GM12878 (cell line): ENCODE results near the gene NAGA. TPM values are rescaled to one million over a fixed set of nuclear protein-coding genes. Genes with fewer than 3 reads are reported as not detected.

Experiments
- ATAC-seq: fragments of 200-7000 bp; cut with Tn5 transposase; 3 replicates; pipeline ENCODE4 v1.9.1; 2020; ENCODE audit warnings: mild to moderate bottlenecking, moderate library complexity
- BruUV-seq: library from RNA; stranded (reverse); fragments of 400-500 nt; replicated peaks from 2 replicates; lab custom pipeline; 2021; lab: Mats Ljungman, UMichigan
- CTCF ChIA-PET: fragments of 300-600 bp; sonication (Branson Sonifier 250); formaldehyde crosslinking; extraction: SDS; loops from one replicate; lab custom pipeline; 2021; ENCODE audit warnings: inconsistent platforms; lab: Yijun Ruan, JAX
- POLR2A ChIA-PET: fragments of 350-600 bp; formaldehyde crosslinking; extraction: SDS; loops from one replicate; lab custom pipeline; 2021; ENCODE audit warnings: inconsistent platforms; lab: Charles Lee
- RAD21 ChIA-PET: fragments of 300-600 bp; sonication (Branson Sonifier 250); formaldehyde crosslinking; loops from one replicate; lab custom pipeline; 2023; ENCODE audit warnings: antibody characterized with exemption; ENCODE audit not compliant: unreplicated experiment; lab: Charles Lee
- SMC1A ChIA-PET: fragments of 300-600 bp; sonication (Branson Sonifier 250); formaldehyde crosslinking; loops from one replicate; lab custom pipeline; 2023; ENCODE audit not compliant: unreplicated experiment, uncharacterized antibody; lab: Charles Lee
- DNase-seq: peaks from one replicate; pipeline ENCODE4 v3.0.0-alpha.2; 2011; ENCODE audit warnings: low read depth, low spot score
- FAIRE-seq: peaks from 3 replicates; lab custom pipeline; 2011; peaks lifted over from hg19 to GRCh38; lab: Jason Lieb, UNC
- H2AFZ ChIP-seq: 2 replicates; pipeline ENCODE4 v1.6.0; 2011; ENCODE audit warnings: low read depth, low read length, control low read depth; ENCODE audit not compliant: control insufficient read depth
- H3K27ac ChIP-seq: 2 replicates; pipeline ENCODE4 v1.5.1; 2011; ENCODE audit warnings: control low read depth; ENCODE audit not compliant: control insufficient read depth, insufficient read depth
- H3K27me3 ChIP-seq, 2 experiments: replicated peaks in 1 of 2; 2 replicates each; pipeline versions ENCODE4 v1.6.0 to v1.6.1; 2011; ENCODE audit warnings: low read length in 1 of 2; ENCODE audit not compliant: control insufficient read depth in 2 of 2, insufficient read depth in 2 of 2
- H3K36me3 ChIP-seq, 2 experiments: 2 replicates each; pipeline ENCODE4 v1.5.1; 2011; ENCODE audit warnings: low read length in 1 of 2; ENCODE audit not compliant: control insufficient read depth in 2 of 2, insufficient read depth in 2 of 2
- H3K4me1 ChIP-seq: 2 replicates; pipeline ENCODE4 v1.6.1; 2011; ENCODE audit warnings: mild to moderate bottlenecking, low read length, moderate library complexity, mixed read lengths; ENCODE audit not compliant: control insufficient read depth, insufficient read depth
- H3K4me2 ChIP-seq: 2 replicates; pipeline ENCODE4 v1.6.0; 2011; ENCODE audit warnings: control low read depth; ENCODE audit not compliant: control insufficient read depth, insufficient read depth
- H3K4me3 ChIP-seq: fragments of 200-600 bp; sonication (generic); 2 replicates; pipeline ENCODE4 v1.5.1; 2016
- H3K79me2 ChIP-seq: 2 replicates; pipeline ENCODE4 v1.6.0; 2011; ENCODE audit warnings: low read length; ENCODE audit not compliant: control insufficient read depth, insufficient read depth
- H3K9ac ChIP-seq: 2 replicates; pipeline ENCODE4 v1.8.0; 2011; ENCODE audit warnings: low read length, control low read depth, mixed read lengths; ENCODE audit not compliant: control insufficient read depth, insufficient read depth
- H3K9me3 ChIP-seq: replicated peaks from 3 replicates; pipeline ENCODE4 v1.5.1; 2011; ENCODE audit warnings: mild to moderate bottlenecking, low read length; ENCODE audit not compliant: control insufficient read depth, insufficient read depth
- H4K20me1 ChIP-seq: 2 replicates; pipeline ENCODE4 v1.6.0; 2011; ENCODE audit not compliant: control insufficient read depth, insufficient read depth
- BCL3 ChIP-seq: IDR thresholded peaks from 2 replicates; pipeline ENCODE4 v1.6.1; 2011; ENCODE audit warnings: borderline replicate concordance, low read depth, mild to moderate bottlenecking, moderate library complexity, low read length; ENCODE audit not compliant: insufficient read depth, poor library complexity, severe bottlenecking
- BHLHE40 ChIP-seq, 2 experiments: fragments of 450-650 bp in 1 of 2; IDR thresholded peaks; 2 replicates each; pipeline ENCODE4 v1.6.1; 2011 to 2017; ENCODE audit warnings: low read depth in 2 of 2, borderline replicate concordance in 1 of 2, improper control_type of control experiment in 1 of 2, low read length in 1 of 2, mild to moderate bottlenecking in 1 of 2
- BRCA1 ChIP-seq: IDR thresholded peaks from 2 replicates; pipeline ENCODE4 v1.6.1; 2011; ENCODE audit warnings: low read depth, low read length, improper control_type of control experiment
- EED ChIP-seq: sonication (generic); IDR thresholded peaks from 2 replicates; pipeline ENCODE4 v1.6.1; 2016; ENCODE audit warnings: antibody characterized with exemption, low read depth
- HDAC6 ChIP-seq: fragments of 200-600 bp; sonication (generic); IDR thresholded peaks from one replicate; pipeline ENCODE4 v1.8.0; 2017; ENCODE audit warnings: antibody characterized with exemption; ENCODE audit not compliant: unreplicated experiment
- NFYB ChIP-seq: IDR thresholded peaks from 2 replicates; pipeline ENCODE4 v1.6.1; 2011; ENCODE audit warnings: low read depth, mild to moderate bottlenecking, low read length, improper control_type of control experiment, moderate library complexity; ENCODE audit not compliant: insufficient read depth
- NRF1 ChIP-seq: conservative IDR thresholded peaks from 2 replicates; pipeline ENCODE4 v1.6.1; 2011; ENCODE audit warnings: mild to moderate bottlenecking, low read depth, low read length, improper control_type of control experiment
- SKIL ChIP-seq: fragments of 450-650 bp; IDR thresholded peaks from 2 replicates; pipeline ENCODE4 v1.6.1; 2017; ENCODE audit warnings: mild to moderate bottlenecking, low read depth, inconsistent platforms; ENCODE audit not compliant: poor library complexity, severe bottlenecking
- SMC3 ChIP-seq: IDR thresholded peaks from 2 replicates; pipeline ENCODE4 v1.6.1; 2011; ENCODE audit warnings: low read length, improper control_type of control experiment, borderline replicate concordance
- TAF1 ChIP-seq: IDR thresholded peaks from 2 replicates; pipeline ENCODE4 v1.6.1; 2011; ENCODE audit warnings: mild to moderate bottlenecking, low read depth, low read length, borderline replicate concordance
- ZBED1 ChIP-seq: IDR thresholded peaks from 2 replicates; pipeline ENCODE4 v1.6.1; 2016; ENCODE audit warnings: borderline replicate concordance
- ZNF207 ChIP-seq: fragments of 450-650 bp; IDR thresholded peaks from 2 replicates; pipeline ENCODE4 v1.6.1; 2014; ENCODE audit warnings: antibody characterized with exemption, mild to moderate bottlenecking, borderline replicate concordance
- in situ Hi-C: fragments of 300-500 bp; cut with MboI; formaldehyde crosslinking; loops from 9 replicates; pipeline ENCODE4 v1.14.3; 2018; ENCODE audit warnings: mixed read lengths
- intact Hi-C: fragments of 100-400 bp; cut with micrococcal nuclease; formaldehyde crosslinking; loops from one replicate; pipeline ENCODE4 v1.14.2; 2022; ENCODE audit not compliant: unreplicated experiment
- polyA plus RNA-seq, 11 experiments: library from polyadenylated mRNA; depleted of rRNA in 4 of 11; unstranded in 6 of 11; stranded (reverse) in 5 of 11; fragments of >200 nt; fragmentation: Nextera tagmentation in 4 of 11; fragmentation: Illumina TruSeq in 1 of 11; extraction: Ambion mirVana in 4 of 11; extraction: Trizol in 1 of 11; gene quantifications; 1 replicate in 1 of 11; 2 replicates in 10 of 11; pipeline versions ENCODE4 v1.2.1 to v1.2.3, GENCODE V29; 2011 to 2016; ENCODE audit warnings: inconsistent platforms in 2 of 11, missing spikeins in 2 of 11, low read depth in 1 of 11
- total RNA-seq, 4 experiments: library from RNA; depleted of rRNA in 3 of 4; stranded (reverse); fragments of >200 nt in 3 of 4; fragmentation: Illumina TruSeq in 1 of 4; extraction: Trizol in 1 of 4; gene quantifications; 2 replicates each; pipeline versions ENCODE4 v1.2.1 to v1.2.3, GENCODE V29; 2013 to 2021
- TF ChIP-seq, protein P1 (sequence below): fragments of 450-650 bp; IDR thresholded peaks from 2 replicates; pipeline ENCODE4 v1.6.1; 2018; ENCODE audit warnings: mild to moderate bottlenecking, low read depth, moderate library complexity; ENCODE audit not compliant: partially characterized antibody

NAGA gene
- total and polyA plus RNA-seq, 10 of the 15 experiments (the other 5 are each of a cell fraction or from before 2014, with no cell fraction given): 9.3 to 46.0 (median 33.2) TPM

DNA sequence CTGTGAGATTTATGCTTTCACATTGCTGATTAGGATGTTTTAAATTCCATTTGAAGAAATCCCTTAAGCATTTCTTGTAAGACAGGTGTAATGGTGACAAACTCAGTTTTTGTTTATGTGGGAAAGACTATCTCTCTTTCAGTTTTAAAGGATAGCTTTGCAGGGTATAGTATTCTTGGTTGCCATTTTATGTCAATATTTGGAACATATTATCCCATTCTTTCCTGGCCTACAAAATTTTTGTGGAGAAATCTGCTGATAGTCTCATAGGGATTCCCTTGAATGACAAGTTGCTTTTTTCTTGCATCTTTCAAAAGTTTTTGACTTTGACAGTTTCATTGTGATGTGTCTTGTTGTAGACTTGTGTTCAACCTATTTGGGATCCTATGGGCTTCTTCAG is 28.8 kb downstream of the NAGA start:
- FAIRE-seq (no peak), ATAC-seq (no peak)
- no peak for TF ChIP-seq NRF1
- TF ChIP-seq SMC3: no peak
- no peak for TF ChIP-seq BRCA1
- TF ChIP-seq SKIL: no peak
- no peak for TF ChIP-seq EED
- no peak for TF ChIP-seq NFYB
- no peak for TF ChIP-seq TAF1
- TF ChIP-seq BCL3: no peak
- TF ChIP-seq ZBED1: no peak
- no peak for TF ChIP-seq BHLHE40 (IDR thresholded peaks at IDR 0.05; ENCODE audit: borderline replicate concordance in 1 of 2, low read depth in 2 of 2, low read length in 1 of 2)
- TF ChIP-seq ZNF207: no peak
- TF ChIP-seq HDAC6: no peak
- TF ChIP-seq, protein P1, sequence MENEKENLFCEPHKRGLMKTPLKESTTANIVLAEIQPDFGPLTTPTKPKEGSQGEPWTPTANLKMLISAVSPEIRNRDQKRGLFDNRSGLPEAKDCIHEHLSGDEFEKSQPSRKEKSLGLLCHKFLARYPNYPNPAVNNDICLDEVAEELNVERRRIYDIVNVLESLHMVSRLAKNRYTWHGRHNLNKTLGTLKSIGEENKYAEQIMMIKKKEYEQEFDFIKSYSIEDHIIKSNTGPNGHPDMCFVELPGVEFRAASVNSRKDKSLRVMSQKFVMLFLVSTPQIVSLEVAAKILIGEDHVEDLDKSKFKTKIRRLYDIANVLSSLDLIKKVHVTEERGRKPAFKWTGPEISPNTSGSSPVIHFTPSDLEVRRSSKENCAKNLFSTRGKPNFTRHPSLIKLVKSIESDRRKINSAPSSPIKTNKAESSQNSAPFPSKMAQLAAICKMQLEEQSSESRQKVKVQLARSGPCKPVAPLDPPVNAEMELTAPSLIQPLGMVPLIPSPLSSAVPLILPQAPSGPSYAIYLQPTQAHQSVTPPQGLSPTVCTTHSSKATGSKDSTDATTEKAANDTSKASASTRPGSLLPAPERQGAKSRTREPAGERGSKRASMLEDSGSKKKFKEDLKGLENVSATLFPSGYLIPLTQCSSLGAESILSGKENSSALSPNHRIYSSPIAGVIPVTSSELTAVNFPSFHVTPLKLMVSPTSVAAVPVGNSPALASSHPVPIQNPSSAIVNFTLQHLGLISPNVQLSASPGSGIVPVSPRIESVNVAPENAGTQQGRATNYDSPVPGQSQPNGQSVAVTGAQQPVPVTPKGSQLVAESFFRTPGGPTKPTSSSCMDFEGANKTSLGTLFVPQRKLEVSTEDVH: no peak

More for the DNA sequence above, 28.8 kb downstream of the NAGA start:
- intact Hi-C loops: no loop called here
- H4K20me1 ChIP-seq: no peaks in the 10 kb centered on the region
- no peak overlapping the region for H3K9ac ChIP-seq
- no peak overlapping the region for H3K4me2 ChIP-seq
- RAD21 ChIA-PET: no interaction called here
- SMC1A ChIA-PET: interaction anchor here (0.6 to 1.5 kb wide), 4 partner anchors 20 to 485 kb away, joined by 3 to 5 read pairs (median 4); partner anchors contain the start of gene NAGA
- BruUV-seq: no TSS peak
- no peak for DNase-seq
- CTCF ChIA-PET: interaction anchor here (1.5 kb wide), 1 partner anchor 19 kb away, joined by 5 read pairs; no protein-coding TSS in a partner anchor
- H3K27ac ChIP-seq: no peak overlapping the region
- H2AFZ ChIP-seq: no peak overlapping the region
- H3K79me2 ChIP-seq: no peaks in the 10 kb centered on the region
- H3K27me3 ChIP-seq: no peaks in the 10 kb centered on the region
- POLR2A ChIA-PET: interaction anchor here (0.7 to 1.5 kb wide), 2 partner anchors 10 to 16 kb away, joined by 3 read pairs; no protein-coding TSS in a partner anchor
- H3K36me3 ChIP-seq: no peaks in the 10 kb centered on the region
- no peak overlapping the region for H3K4me3 ChIP-seq
- in situ Hi-C loops: no loop called here
- H3K4me1 ChIP-seq: peaks cover 3% of the 10 kb centered on the region; the same call in 1 of the 2 replicates
- H3K9me3 ChIP-seq: peaks cover 5% of the 10 kb centered on the region; the same call in 2 of the 3 replicates
